SK-N-SH (cell line): ENCODE data around the gene PCDHGB6. TPM values are rescaled to one million over a fixed set of nuclear protein-coding genes. Genes with fewer than 3 reads are reported as not detected.

Source experiments
- CTCF ChIA-PET: fragments of 300-600, 350-600 bp; formaldehyde crosslinking; extraction: SDS; loops from one replicate; lab custom pipeline; 2021; lab: Yijun Ruan, JAX
- POLR2A ChIA-PET: fragments of 350-600 bp; sonication (Branson Sonifier 250); formaldehyde crosslinking; extraction: SDS; loops from one replicate; lab custom pipeline; 2020; ENCODE audit warnings: antibody characterized with exemption, inconsistent platforms; lab: Yijun Ruan, JAX
- DNase-seq: peaks from one replicate; pipeline ENCODE4 v3.0.0; 2012
- H2AFZ ChIP-seq: fragments of 200-600 bp; sonication (generic); 2 replicates; pipeline ENCODE4 v1.8.1; 2016; ENCODE audit warnings: antibody characterized with exemption, mild to moderate bottlenecking, low read depth
- H3F3A ChIP-seq: fragments of 200-600 bp; sonication (generic); replicated peaks from 2 replicates; pipeline ENCODE3; 2016; ENCODE audit warnings: antibody characterized with exemption, mild to moderate bottlenecking; ENCODE audit not compliant: insufficient read depth
- H3K27ac ChIP-seq, 2 experiments: fragments of 200-500 bp in 1 of 2; fragments of 200-600 bp in 1 of 2; sonication (Bioruptor generic) in 1 of 2; sonication (generic), shearing (Covaris generic) in 1 of 2; 2 replicates each; pipeline versions ENCODE4 v1.5.1 to v1.6.1; 2014 to 2016; ENCODE audit warnings: low read depth in 2 of 2, inconsistent platforms in 1 of 2, low read length in 1 of 2, mild to moderate bottlenecking in 1 of 2, mixed read lengths in 1 of 2
- H3K27me3 ChIP-seq: fragments of 200-600 bp; sonication (generic), shearing (Covaris generic); 2 replicates; pipeline ENCODE4 v1.6.1; 2016; ENCODE audit warnings: mixed run types; ENCODE audit not compliant: insufficient read depth
- H3K36me3 ChIP-seq, 2 experiments: fragments of 200-500 bp in 1 of 2; fragments of 200-600 bp in 1 of 2; sonication (Bioruptor generic) in 1 of 2; sonication (generic) in 1 of 2; replicated peaks in 1 of 2; 2 replicates each; pipeline versions ENCODE3 to v1.5.1; 2014 to 2016; ENCODE audit warnings: low read length in 1 of 2, mild to moderate bottlenecking in 1 of 2; ENCODE audit not compliant: insufficient read depth in 2 of 2, control insufficient read depth in 1 of 2
- H3K4me1 ChIP-seq, 2 experiments: fragments of 200-500 bp in 1 of 2; fragments of 200-600 bp in 1 of 2; sonication (Bioruptor generic) in 1 of 2; sonication (generic), shearing (Covaris generic) in 1 of 2; 2 replicates each; pipeline versions ENCODE4 v1.5.1 to v1.6.1; 2014 to 2016; ENCODE audit warnings: low read depth in 1 of 2, low read length in 1 of 2, mixed run types in 1 of 2; ENCODE audit not compliant: insufficient read depth in 2 of 2, control insufficient read depth in 1 of 2
- H3K4me2 ChIP-seq: fragments of 200-600 bp; sonication (generic), shearing (Covaris generic); 2 replicates; pipeline ENCODE4 v1.6.1; 2017; ENCODE audit warnings: mixed run types
- H3K4me3 ChIP-seq, 2 experiments: fragments of 200-500 bp in 1 of 2; fragments of 200-600 bp in 1 of 2; sonication (Bioruptor generic) in 1 of 2; sonication (generic), shearing (Covaris generic) in 1 of 2; 2 replicates each; pipeline versions ENCODE4 v1.5.1 to v1.8.1; 2014 to 2016; ENCODE audit warnings: low read depth in 2 of 2, inconsistent platforms in 1 of 2, low read length in 1 of 2, mild to moderate bottlenecking in 1 of 2, mixed read lengths in 1 of 2, moderate library complexity in 1 of 2
- H3K79me2 ChIP-seq: fragments of 200-600 bp; sonication (generic); 2 replicates; pipeline ENCODE4 v1.8.1; 2017; ENCODE audit warnings: mild to moderate bottlenecking; ENCODE audit not compliant: insufficient read depth
- H3K9ac ChIP-seq: fragments of 200-600 bp; sonication (generic); 2 replicates; pipeline ENCODE4 v1.6.1; 2017; ENCODE audit warnings: mixed run types
- H3K9me2 ChIP-seq: fragments of 200-600 bp; sonication (generic); 2 replicates; pipeline ENCODE4 v1.6.1; 2017; ENCODE audit warnings: mixed run types
- H3K9me3 ChIP-seq: fragments of 200-600 bp; sonication (generic); 2 replicates; pipeline ENCODE4 v1.6.1; 2017; ENCODE audit warnings: mixed run types, mild to moderate bottlenecking, moderate library complexity
- H4K20me1 ChIP-seq: fragments of 200-600 bp; sonication (generic); 2 replicates; pipeline ENCODE4 v1.6.1; 2017; ENCODE audit warnings: mild to moderate bottlenecking, mixed run types; ENCODE audit not compliant: insufficient read depth
- EP300 ChIP-seq, 2 experiments: IDR thresholded peaks; 2 replicates each; pipeline versions ENCODE4 v1.4.0 to v1.6.1; 2012; ENCODE audit warnings: borderline replicate concordance in 1 of 2, low read depth in 1 of 2, low read length in 1 of 2
- FOSL2 ChIP-seq: IDR thresholded peaks from 2 replicates; pipeline ENCODE4 v1.4.0; 2012; ENCODE audit warnings: low read depth, mild to moderate bottlenecking, moderate library complexity, borderline replicate concordance
- FOXJ3 ChIP-seq: sonication (generic); formaldehyde crosslinking; IDR thresholded peaks from 2 replicates; pipeline ENCODE4 v1.5.1; 2020; ENCODE audit warnings: mild to moderate bottlenecking, missing genetic modification reagents
- GABPA ChIP-seq: IDR thresholded peaks from 2 replicates; pipeline ENCODE4 v1.4.0; 2012; ENCODE audit warnings: low read depth, mild to moderate bottlenecking
- GATA2 ChIP-seq: sonication (generic); formaldehyde crosslinking; IDR thresholded peaks from 2 replicates; pipeline ENCODE4 v1.5.0; 2020; ENCODE audit warnings: mild to moderate bottlenecking, missing genetic modification reagents
- MEF2A ChIP-seq: IDR thresholded peaks from 2 replicates; pipeline ENCODE4 v1.4.0; 2012; ENCODE audit warnings: low read depth, borderline replicate concordance
- MXI1 ChIP-seq: IDR thresholded peaks from 2 replicates; pipeline ENCODE4 v1.6.1; 2012; ENCODE audit warnings: mild to moderate bottlenecking, low read depth, low read length, improper control_type of control experiment
- TAF1 ChIP-seq: IDR thresholded peaks from 2 replicates; pipeline ENCODE4 v1.6.1; 2012; ENCODE audit warnings: low read depth, mild to moderate bottlenecking, low read length, moderate library complexity, borderline replicate concordance
- TCF12 ChIP-seq: IDR thresholded peaks from 2 replicates; pipeline ENCODE4 v1.4.0; 2012
- TEAD4 ChIP-seq: IDR thresholded peaks from 2 replicates; pipeline ENCODE4 v1.4.0; 2012; ENCODE audit warnings: mild to moderate bottlenecking, borderline replicate concordance; ENCODE audit not compliant: insufficient read depth
- WGBS: methylation state at CpG from one replicate; pipeline ENCODE4 v1.1.6; 2017; ENCODE audit warnings: low lambda C conversion rate; 5-methylcytosine and 5-hydroxymethylcytosine counted together
- polyA plus RNA-seq, 3 experiments: library from polyadenylated mRNA; depleted of rRNA; stranded (reverse); fragments of >200 nt; gene quantifications; 2 replicates each; pipeline ENCODE4 v1.2.3, GENCODE V29; 2012
- TF ChIP-seq, protein P1 (sequence below): fragments of 150-350 bp; IDR thresholded peaks from 2 replicates; pipeline ENCODE4 v1.6.1; 2016; ENCODE audit warnings: mild to moderate bottlenecking, low read depth, low read length
- TF ChIP-seq, protein P2 (sequence below): fragments of 200-600 bp; sonication (generic); IDR thresholded peaks from 2 replicates; pipeline ENCODE4 v1.6.1; 2017; ENCODE audit warnings: antibody characterized with exemption, mild to moderate bottlenecking, moderate library complexity
- TF ChIP-seq, protein P3 (sequence below): IDR thresholded peaks from 2 replicates; pipeline ENCODE4 v1.4.0; 2012; ENCODE audit warnings: low read depth, borderline replicate concordance

The PCDHGB6 gene
- polyA plus RNA-seq, 1 of the 3 experiments (the other 2 are of a cell fraction) = 0.18 TPM

DNA sequence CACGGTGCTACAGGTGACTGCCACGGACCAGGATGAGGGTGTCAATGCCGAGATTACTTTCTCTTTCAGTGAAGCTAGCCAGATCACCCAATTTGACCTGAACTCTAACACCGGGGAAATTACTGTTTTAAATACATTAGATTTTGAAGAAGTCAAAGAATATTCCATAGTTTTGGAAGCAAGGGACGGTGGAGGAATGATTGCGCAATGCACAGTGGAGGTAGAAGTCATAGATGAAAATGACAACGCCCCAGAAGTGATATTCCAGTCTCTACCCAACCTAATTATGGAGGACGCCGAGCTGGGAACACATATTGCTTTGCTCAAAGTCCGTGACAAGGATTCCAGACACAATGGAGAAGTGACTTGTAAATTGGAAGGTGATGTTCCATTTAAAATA lies 19.2 kb upstream of the PCDHGB6 start:
- Histone ChIP-seq H3F3A (no peaks in the 10 kb centered on the region), H3K36me3 (peaks cover 0 to 17% of the 10 kb centered on the region in 2 experiments), H3K27ac (no peak overlapping the region), H2AFZ (no peak overlapping the region), H4K20me1 (no peaks in the 10 kb centered on the region), H3K79me2 (0 out of 2 replicates have a peak, but pooled peaks cover 5% of the 10 kb centered on the region), H3K9ac (no peak overlapping the region), H3K4me2 (no peak overlapping the region), H3K27me3 (no peaks in the 10 kb centered on the region), H3K9me3 (peaks cover 6% of the 10 kb centered on the region; the same call in 1 of the 2 replicates), H3K4me1 (no peaks in the 10 kb centered on the region), H3K4me3 (no peak overlapping the region; a peak in 1 of 4 replicates), H3K9me2 (no peaks in the 10 kb centered on the region)
- TF ChIP-seq EP300 (IDR thresholded peaks at IDR 0.05; ENCODE audit: borderline replicate concordance in 1 of 2, low read depth in 1 of 2, low read length in 1 of 2) = no peak
- TF ChIP-seq FOXJ3 (CRISPR knock-in tag) = no peak
- TF ChIP-seq TCF12 = no peak
- TF ChIP-seq TEAD4 = no peak
- TF ChIP-seq GABPA = no peak
- TF ChIP-seq, protein P1, sequence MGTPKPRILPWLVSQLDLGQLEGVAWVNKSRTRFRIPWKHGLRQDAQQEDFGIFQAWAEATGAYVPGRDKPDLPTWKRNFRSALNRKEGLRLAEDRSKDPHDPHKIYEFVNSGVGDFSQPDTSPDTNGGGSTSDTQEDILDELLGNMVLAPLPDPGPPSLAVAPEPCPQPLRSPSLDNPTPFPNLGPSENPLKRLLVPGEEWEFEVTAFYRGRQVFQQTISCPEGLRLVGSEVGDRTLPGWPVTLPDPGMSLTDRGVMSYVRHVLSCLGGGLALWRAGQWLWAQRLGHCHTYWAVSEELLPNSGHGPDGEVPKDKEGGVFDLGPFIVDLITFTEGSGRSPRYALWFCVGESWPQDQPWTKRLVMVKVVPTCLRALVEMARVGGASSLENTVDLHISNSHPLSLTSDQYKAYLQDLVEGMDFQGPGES = no peak
- no peak for TF ChIP-seq TAF1
- TF ChIP-seq MEF2A = no peak
- TF ChIP-seq, protein P2, sequence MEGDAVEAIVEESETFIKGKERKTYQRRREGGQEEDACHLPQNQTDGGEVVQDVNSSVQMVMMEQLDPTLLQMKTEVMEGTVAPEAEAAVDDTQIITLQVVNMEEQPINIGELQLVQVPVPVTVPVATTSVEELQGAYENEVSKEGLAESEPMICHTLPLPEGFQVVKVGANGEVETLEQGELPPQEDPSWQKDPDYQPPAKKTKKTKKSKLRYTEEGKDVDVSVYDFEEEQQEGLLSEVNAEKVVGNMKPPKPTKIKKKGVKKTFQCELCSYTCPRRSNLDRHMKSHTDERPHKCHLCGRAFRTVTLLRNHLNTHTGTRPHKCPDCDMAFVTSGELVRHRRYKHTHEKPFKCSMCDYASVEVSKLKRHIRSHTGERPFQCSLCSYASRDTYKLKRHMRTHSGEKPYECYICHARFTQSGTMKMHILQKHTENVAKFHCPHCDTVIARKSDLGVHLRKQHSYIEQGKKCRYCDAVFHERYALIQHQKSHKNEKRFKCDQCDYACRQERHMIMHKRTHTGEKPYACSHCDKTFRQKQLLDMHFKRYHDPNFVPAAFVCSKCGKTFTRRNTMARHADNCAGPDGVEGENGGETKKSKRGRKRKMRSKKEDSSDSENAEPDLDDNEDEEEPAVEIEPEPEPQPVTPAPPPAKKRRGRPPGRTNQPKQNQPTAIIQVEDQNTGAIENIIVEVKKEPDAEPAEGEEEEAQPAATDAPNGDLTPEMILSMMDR = no peak
- CTCF ChIA-PET = interaction anchor here (1.1 to 1.4 kb wide), 2 partner anchors 136 to 514 kb away, joined by 3 to 4 read pairs; no protein-coding TSS in a partner anchor
- WGBS = 70% methylated on average over 10 of the region's 10 CpGs
- no peak for DNase-seq
- POLR2A ChIA-PET = no interaction called here

DNA sequence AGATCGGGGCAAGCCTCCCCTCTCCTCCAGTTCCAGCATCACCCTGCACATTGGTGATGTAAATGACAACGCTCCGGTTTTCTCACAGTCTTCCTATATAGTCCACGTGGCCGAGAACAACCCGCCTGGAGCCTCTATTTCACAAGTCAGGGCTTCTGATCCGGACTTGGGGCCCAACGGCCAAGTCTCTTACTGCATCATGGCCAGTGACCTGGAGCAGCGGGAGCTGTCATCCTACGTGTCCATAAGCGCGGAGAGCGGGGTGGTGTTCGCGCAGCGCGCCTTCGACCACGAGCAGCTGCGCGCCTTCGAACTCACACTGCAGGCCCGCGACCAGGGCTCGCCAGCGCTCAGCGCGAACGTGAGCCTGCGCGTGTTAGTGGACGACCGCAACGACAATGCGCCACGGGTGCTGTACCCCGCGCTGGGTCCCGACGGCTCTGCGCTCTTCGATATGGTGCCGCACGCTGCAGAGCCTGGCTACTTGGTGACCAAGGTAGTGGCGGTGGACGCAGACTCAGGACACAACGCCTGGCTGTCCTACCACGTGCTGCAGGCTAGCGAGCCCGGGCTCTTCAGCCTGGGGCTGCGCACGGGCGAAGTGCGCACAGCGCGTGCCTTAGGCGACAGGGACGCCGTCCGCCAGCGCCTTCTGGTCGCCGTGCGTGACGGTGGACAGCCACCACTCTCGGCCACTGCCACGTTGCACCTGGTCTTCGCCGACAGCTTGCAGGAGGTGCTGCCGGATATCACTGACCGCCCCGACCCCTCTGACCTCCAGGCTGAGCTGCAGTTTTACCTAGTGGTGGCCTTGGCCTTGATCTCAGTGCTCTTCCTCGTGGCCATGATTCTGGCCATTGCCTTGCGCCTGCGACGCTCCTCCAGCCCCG lies 18.4 kb upstream of the PCDHGB6 start:
- DNase-seq = no peak
- no peak overlapping the region for H3K4me2 ChIP-seq
- peaks cover 0 to 19% of the 10 kb centered on the region in 2 experiments for H3K36me3 ChIP-seq
- no peak overlapping the region; a peak in 1 of 4 replicates for H3K4me3 ChIP-seq
- H3K79me2 ChIP-seq = no peaks in the 10 kb centered on the region
- H3K27ac ChIP-seq = no peak overlapping the region
- WGBS = 83% methylated on average over 50 of the region's 77 CpGs
- no peak overlapping the region for H2AFZ ChIP-seq
- no peaks in the 10 kb centered on the region for H4K20me1 ChIP-seq
- no peaks in the 10 kb centered on the region for H3K9me2 ChIP-seq
- no peaks in the 10 kb centered on the region for H3K27me3 ChIP-seq
- no peak overlapping the region for H3K9ac ChIP-seq
- peaks cover 7% of the 10 kb centered on the region; the same call in 1 of the 2 replicates for H3K9me3 ChIP-seq
- H3F3A ChIP-seq = no peaks in the 10 kb centered on the region
- ChIA-PET POLR2A (no interaction called here), CTCF (interaction anchor here (1.1 to 2.4 kb wide), 3 partner anchors 135 to 515 kb away, joined by 3 to 11 read pairs (median 4); no protein-coding TSS in a partner anchor)
- H3K4me1 ChIP-seq = no peaks in the 10 kb centered on the region
- TF ChIP-seq MEF2A (no peak), MXI1 (no peak), FOSL2 (no peak), GATA2 (CRISPR knock-in tag) (no peak)
- TF ChIP-seq, protein P3, sequence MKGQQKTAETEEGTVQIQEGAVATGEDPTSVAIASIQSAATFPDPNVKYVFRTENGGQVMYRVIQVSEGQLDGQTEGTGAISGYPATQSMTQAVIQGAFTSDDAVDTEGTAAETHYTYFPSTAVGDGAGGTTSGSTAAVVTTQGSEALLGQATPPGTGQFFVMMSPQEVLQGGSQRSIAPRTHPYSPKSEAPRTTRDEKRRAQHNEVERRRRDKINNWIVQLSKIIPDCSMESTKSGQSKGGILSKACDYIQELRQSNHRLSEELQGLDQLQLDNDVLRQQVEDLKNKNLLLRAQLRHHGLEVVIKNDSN = no peak
- TF ChIP-seq, protein P2 = no peak
